Stimulated activated CD8-positive, alpha-beta memory T cell treated with anti-CD3 and anti-CD28 coated beads, Interleukin-4, amount 100 ng/mL, for 48 hours (primary cell): ENCODE results near the gene MYO3B.
"Not testable (repeated sequence)": the region's sequence is repeated elsewhere in the genome, so short reads cannot be mapped to it uniquely, and the experiment has no call there.

ENCODE experiments used
- DNase-seq: peaks from one replicate; pipeline ENCODE4 v3.0.0-alpha.2; 2020

Gene MYO3B

GRCh38 chr2:170665743-170666142, 487.8 kb downstream of the MYO3B start:
- no peak for DNase-seq

DNA sequence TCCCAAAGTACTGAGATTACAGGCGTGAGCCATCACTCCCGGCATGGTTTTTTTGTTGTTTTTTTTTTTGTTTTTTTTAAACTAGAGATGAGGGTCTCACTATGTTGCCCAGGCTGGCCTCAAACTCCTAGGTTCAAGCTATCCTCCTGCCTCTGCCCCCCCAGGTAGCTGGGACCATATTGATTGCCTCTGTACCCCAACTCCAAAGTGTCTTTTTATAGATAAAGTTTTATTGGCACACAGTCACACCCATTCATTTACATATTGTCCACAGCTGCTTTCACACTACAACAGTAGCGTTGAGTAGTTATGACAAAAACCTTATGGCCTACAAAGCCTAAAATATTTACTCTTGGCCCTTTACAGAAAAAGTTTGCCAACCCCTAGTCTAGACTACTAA, 492.0 kb downstream of the MYO3B start:
- DNase-seq = no peak

DNA sequence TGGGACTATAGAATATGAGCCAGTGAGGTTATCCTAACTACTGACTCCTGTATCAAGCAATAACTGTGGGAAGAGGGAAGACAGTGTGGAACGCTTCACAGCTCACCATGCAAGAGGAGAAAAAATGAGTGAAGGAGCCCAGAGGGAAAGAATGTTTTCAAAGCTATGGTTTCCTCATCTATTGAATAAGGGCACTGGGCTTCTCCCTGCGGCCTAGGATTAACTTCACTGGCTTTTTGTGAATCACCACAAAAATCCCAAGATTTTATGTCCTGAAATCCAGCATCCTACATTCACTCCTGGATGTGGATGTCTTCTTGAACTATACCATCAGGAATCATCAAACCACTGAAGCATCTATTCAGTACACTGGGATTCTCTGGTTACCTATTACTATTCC, 492.7 kb downstream of the MYO3B start:
- DNase-seq = no peak

DNA sequence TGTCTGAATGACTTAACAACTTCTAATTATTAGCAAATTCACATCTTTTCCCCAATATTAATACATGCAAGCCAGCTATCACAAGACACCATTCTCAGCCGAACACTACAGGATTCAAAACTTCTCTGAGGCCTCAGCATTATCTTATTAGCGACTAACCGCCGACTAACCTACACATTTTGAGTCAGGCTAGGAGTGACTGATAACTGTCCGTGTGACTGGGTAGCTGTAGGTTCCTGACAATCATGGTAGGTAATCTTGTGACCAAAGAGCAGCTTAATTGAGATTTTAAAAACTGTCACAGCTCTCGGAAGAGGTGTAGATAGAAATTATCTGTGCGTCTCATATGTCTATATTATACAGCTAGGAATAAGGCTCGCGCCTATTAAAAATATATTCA, 493.1 kb downstream of the MYO3B start:
- no peak for DNase-seq

- DNase-seq = not testable (repeated sequence)
Observed at GRCh38 chr2:170674282-170674681, 496.3 kb downstream of the MYO3B start.

GRCh38 chr2:170675701-170676100, 497.8 kb downstream of the MYO3B start:
- DNase-seq = no peak

- DNase-seq = no peak
Observed at GRCh38 chr2:170679607-170680079, 501.7 kb downstream of the MYO3B start.

GRCh38 chr2:170680172-170680941, 502.4 kb downstream of the MYO3B start:
- DNase-seq = no peak

- DNase-seq = no peak
Observed at GRCh38 chr2:170681311-170681710, 503.4 kb downstream of the MYO3B start.

GRCh38 chr2:170685591-170685990, 507.6 kb downstream of the MYO3B start:
- no peak for DNase-seq

DNA sequence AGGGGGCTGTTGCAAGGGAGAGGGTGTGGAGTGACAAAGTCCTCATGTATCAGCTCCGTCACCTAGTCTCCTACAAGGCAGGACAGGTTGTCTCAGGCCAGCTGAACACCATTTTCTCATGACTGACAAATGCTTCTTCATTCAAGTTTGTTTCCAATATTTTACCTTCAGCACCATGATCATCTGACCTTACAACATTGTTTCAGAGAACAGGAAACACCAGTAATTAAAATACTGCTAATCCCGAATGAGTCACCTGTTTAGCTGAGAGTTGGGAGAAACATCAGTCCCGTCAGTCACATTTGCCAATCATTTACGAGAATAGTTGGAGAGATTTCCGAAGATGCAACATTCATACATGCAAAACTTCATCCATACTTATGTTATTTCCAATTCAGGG, 511.5 kb downstream of the MYO3B start:
- no peak for DNase-seq

- DNase-seq = no peak
Observed at GRCh38 chr2:170690640-170691039, 512.7 kb downstream of the MYO3B start.

DNA sequence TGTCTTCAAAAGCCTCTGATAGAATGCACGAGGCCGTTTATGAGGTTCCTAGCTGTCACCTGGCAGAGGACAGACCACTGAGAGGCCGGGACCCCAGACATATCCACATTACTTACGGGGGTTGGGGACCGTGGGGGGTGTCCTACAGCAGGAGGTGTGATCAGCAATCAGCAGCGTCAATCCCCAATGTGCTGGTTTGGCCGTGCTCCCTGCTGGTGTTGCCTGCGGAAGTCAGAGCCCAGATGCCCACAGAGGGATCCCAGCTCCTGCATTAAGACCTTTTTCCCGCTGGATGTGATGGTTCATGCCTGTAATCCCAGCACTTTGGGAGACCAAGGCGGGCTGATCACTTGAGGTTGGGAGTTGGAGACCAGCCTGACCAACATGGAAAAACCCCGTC, 516.4 kb downstream of the MYO3B start:
- DNase-seq = no peak

- no peak for DNase-seq
Observed at GRCh38 chr2:170695521-170696410, 517.8 kb downstream of the MYO3B start.

- DNase-seq = no peak
Observed at GRCh38 chr2:170696948-170697347, 519.0 kb downstream of the MYO3B start.

DNA sequence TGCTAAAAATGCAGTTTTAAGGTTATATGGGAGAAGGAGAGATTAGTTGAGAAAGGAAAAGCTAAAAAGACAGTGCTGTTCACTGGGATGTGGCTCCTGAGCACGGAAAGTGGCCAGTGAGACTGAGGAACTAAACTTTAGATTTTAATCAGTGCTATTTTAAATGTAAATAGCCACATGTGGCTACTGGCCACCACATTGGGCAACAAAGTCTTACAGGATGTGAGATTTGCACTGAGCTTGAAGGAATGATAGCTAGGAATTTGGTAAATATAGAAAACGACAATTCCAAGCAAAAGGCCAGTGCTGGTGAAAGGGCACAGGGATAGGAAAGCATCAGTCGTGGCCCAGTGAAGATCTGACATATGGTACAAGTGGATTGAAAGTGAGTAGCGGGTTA, 523.1 kb downstream of the MYO3B start:
- DNase-seq = no peak

DNA sequence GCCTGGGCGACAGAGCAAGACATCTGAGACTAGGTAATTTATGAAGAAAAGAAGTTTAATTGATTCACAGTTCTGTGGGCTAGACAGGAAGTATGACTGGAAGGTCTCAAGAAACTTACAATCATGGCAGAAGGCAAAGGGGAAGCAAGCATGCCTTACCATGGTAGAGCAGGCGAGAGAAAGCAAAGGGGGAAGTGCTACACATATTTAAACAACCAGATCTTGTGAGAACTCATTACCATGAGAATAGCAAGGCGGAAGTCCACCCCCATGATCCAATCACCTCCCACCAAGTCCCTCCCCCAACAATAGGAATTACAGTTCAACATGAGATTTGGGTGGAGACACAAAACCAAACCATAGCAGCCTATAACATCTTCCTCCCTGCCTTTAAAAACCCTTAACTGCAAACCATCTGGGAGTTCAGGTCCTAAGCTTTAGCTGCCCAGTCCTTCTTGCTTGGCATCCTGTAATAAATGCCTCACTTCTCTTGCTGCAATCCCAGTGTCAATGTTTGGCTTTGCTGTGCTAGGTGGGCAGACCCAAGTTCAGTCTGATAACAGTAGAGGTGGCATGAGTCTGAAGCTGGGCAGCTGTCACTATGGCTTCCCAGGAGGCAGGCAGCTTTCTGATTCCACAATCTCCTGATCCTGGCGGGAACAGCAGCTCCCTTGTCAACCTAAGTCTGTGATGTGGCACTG, 526.0 kb downstream of the MYO3B start:
- DNase-seq = no peak
